HG03460 (cell line): ENCODE results near the gene TMEM151A.
A peak's percentile ranks its signal among the peaks of the same experiment; 100 is the strongest.
"Not testable (repeated sequence)": the region's sequence is repeated elsewhere in the genome, so short reads cannot be mapped to it uniquely, and the experiment has no call there.

ENCODE experiments used
- ATAC-seq: cut with Tn5 transposase; IDR thresholded peaks from one replicate; pipeline ENCODE4 v1.9.1; 2021; ENCODE audit not compliant: unreplicated experiment

The TMEM151A gene

GRCh38 chr11:66267379-66268243 lies 24.1 kb upstream of the TMEM151A start:
- ATAC-seq, result peak; percentile 49

- ATAC-seq, result peak; percentile 79
Measured at GRCh38 chr11:66268244-66268951, 23.3 kb upstream of the TMEM151A start, which contains the start of gene RAB1B. TSS of gene RAB1B (plus strand) at chr11:66268639. CDS start at chr11:66268680, 41 bp downstream.

- no peak for ATAC-seq
Measured at GRCh38 chr11:66268952-66269905, 22.5 kb upstream of the TMEM151A start.

- ATAC-seq, result no peak
Measured at GRCh38 chr11:66271816-66272215, 19.9 kb upstream of the TMEM151A start.

GRCh38 chr11:66272596-66272995 lies 19.1 kb upstream of the TMEM151A start:
- ATAC-seq, result no peak

- no peak for ATAC-seq
Measured at GRCh38 chr11:66274219-66274618, 17.5 kb upstream of the TMEM151A start.

GRCh38 chr11:66275396-66275795 lies 16.3 kb upstream of the TMEM151A start:
- no peak for ATAC-seq

- ATAC-seq, result no peak
Measured at GRCh38 chr11:66275984-66276612, 15.6 kb upstream of the TMEM151A start.

- not testable (repeated sequence) for ATAC-seq
Measured at GRCh38 chr11:66276619-66277018, 15.1 kb upstream of the TMEM151A start.

GRCh38 chr11:66277064-66277463 lies 14.6 kb upstream of the TMEM151A start:
- not testable (repeated sequence) for ATAC-seq

- no peak for ATAC-seq
Measured at GRCh38 chr11:66277471-66278362, 14.0 kb upstream of the TMEM151A start, which contains the start of gene CNIH2. TSS of gene CNIH2 (plus strand) at chr11:66278175. CDS start at chr11:66278457, 282 bp downstream.

- ATAC-seq, result no peak
Measured at GRCh38 chr11:66278363-66279091, 13.2 kb upstream of the TMEM151A start.

GRCh38 chr11:66279092-66279734 lies 12.5 kb upstream of the TMEM151A start:
- ATAC-seq, result no peak

GRCh38 chr11:66280428-66280827 lies 11.3 kb upstream of the TMEM151A start:
- no peak for ATAC-seq

GRCh38 chr11:66281001-66281400 lies 10.7 kb upstream of the TMEM151A start:
- no peak for ATAC-seq

GRCh38 chr11:66281776-66282467 lies 9.8 kb upstream of the TMEM151A start:
- no peak for ATAC-seq
